Neural crest cell (in vitro differentiated cells): ENCODE data around the gene HIP1R. TPM values are rescaled to one million over a fixed set of nuclear protein-coding genes. Genes with fewer than 3 reads are reported as not detected.

Source experiments
- DNase-seq: peaks from one replicate; pipeline ENCODE4 v3.0.0; 2021; ENCODE audit warnings: low read depth, mixed read lengths, low spot score
- H3K27ac Mint-ChIP-seq: one replicate; pipeline ENCODE4 v1.8.0; 2021; ENCODE audit warnings: mild to moderate bottlenecking, mixed read lengths; ENCODE audit not compliant: unreplicated experiment
- H3K27me3 Mint-ChIP-seq: 2 replicates; pipeline ENCODE4 v1.8.0; 2021; ENCODE audit warnings: low read depth, mild to moderate bottlenecking, mixed read lengths
- H3K36me3 Mint-ChIP-seq: 2 replicates; pipeline ENCODE4 v1.8.0; 2021; ENCODE audit warnings: low read depth, mild to moderate bottlenecking, mixed read lengths
- H3K4me1 Mint-ChIP-seq: 2 replicates; pipeline ENCODE4 v1.8.0; 2021; ENCODE audit warnings: mixed read lengths
- H3K4me3 Mint-ChIP-seq: one replicate; pipeline ENCODE4 v1.8.0; 2021; ENCODE audit warnings: mild to moderate bottlenecking, mixed read lengths
- H3K9me3 Mint-ChIP-seq: 2 replicates; pipeline ENCODE4 v1.8.0; 2021; ENCODE audit warnings: mixed read lengths
- CTCF ChIP-seq: fragments of 200-600 bp; sonication (generic); conservative IDR thresholded peaks from 2 replicates; pipeline ENCODE4 v1.5.0; 2021; ENCODE audit warnings: antibody characterized with exemption, mild to moderate bottlenecking
- total RNA-seq: library from RNA; stranded (reverse); gene quantifications from 2 replicates; pipeline ENCODE4 v1.2.1, GENCODE V29; 2021

HIP1R gene
- total RNA-seq, 1 donor from 2014 or later: 23.2 TPM

GRCh38 chr12:122862872-122863701 lies 27.8 kb downstream of the HIP1R start:
- no peak for TF ChIP-seq CTCF
- DNase-seq: no peak
- peak overlapping the region; percentile 50 for H3K27ac Mint-ChIP-seq
- no peak overlapping the region for H3K4me3 Mint-ChIP-seq
- no peaks in the 10 kb centered on the region for H3K27me3 Mint-ChIP-seq
- H3K4me1 Mint-ChIP-seq: peaks cover 4% of the 10 kb centered on the region
- no peaks in the 10 kb centered on the region for H3K9me3 Mint-ChIP-seq
- peaks cover 3% of the 10 kb centered on the region for H3K36me3 Mint-ChIP-seq

DNA sequence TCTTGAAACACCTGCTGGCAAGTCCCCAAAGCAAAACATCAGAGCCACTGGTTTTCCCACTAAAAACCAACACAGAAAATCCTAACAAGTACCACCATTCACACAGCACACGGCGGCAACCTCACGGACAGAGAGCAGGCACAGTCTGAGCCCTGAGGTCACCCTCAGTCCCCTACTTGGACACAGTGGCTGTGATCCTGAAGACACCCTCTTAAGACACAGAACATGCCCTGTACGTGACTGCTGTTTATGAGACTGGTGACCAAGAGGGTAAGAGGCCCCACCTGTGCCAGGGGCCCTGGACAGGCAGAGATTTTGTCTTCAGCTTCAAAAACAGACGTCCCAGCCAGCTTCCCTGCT lies 29.6 kb downstream of the HIP1R start:
- no peak for TF ChIP-seq CTCF
- no peak overlapping the region for H3K27ac Mint-ChIP-seq
- no peak for DNase-seq
- H3K36me3 Mint-ChIP-seq: peaks cover 9% of the 10 kb centered on the region
- peaks cover 4% of the 10 kb centered on the region for H3K4me1 Mint-ChIP-seq
- no peaks in the 10 kb centered on the region for H3K27me3 Mint-ChIP-seq
- H3K9me3 Mint-ChIP-seq: no peaks in the 10 kb centered on the region
- no peak overlapping the region for H3K4me3 Mint-ChIP-seq

GRCh38 chr12:122865268-122866231 lies 30.3 kb downstream of the HIP1R start:
- H3K27me3 Mint-ChIP-seq: no peaks in the 10 kb centered on the region

DNA sequence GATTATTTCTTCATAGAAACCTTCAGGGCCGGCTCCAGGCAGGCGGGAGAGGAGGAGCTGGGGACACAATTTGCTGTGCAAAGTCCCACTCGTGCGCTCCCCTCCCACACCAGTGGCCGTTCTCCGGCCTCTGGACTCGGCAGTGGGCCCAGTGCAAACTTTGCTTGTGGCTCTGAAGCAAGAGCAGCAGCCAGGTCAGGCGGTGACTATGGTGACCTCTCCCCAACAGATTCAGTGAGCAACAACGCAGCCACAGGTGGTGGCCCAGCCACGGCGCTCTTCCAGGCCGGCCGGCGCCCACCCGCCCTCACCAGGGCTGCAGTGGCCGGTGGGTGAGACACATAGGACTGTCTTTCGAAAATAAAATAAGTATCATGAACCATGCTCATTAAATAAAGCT lies 31.1 kb downstream of the HIP1R start:
- H3K4me3 Mint-ChIP-seq: no peak overlapping the region
- no peak overlapping the region for H3K27ac Mint-ChIP-seq
- H3K27me3 Mint-ChIP-seq: no peaks in the 10 kb centered on the region

More at GRCh38 chr12:122865268-122866231, 30.3 kb downstream of the HIP1R start:
- H3K27ac Mint-ChIP-seq: no peak overlapping the region
- peaks cover 9% of the 10 kb centered on the region for H3K36me3 Mint-ChIP-seq
- peak; percentile 48 for TF ChIP-seq CTCF
- DNase-seq: no peak
- peaks cover 6% of the 10 kb centered on the region for H3K4me1 Mint-ChIP-seq
- H3K4me3 Mint-ChIP-seq: no peak overlapping the region
- no peaks in the 10 kb centered on the region for H3K9me3 Mint-ChIP-seq

More for the DNA sequence above, 31.1 kb downstream of the HIP1R start:
- H3K9me3 Mint-ChIP-seq: no peaks in the 10 kb centered on the region
- TF ChIP-seq CTCF: no peak
- no peak for DNase-seq
- peaks cover 9% of the 10 kb centered on the region for H3K36me3 Mint-ChIP-seq
- peaks cover 14% of the 10 kb centered on the region for H3K4me1 Mint-ChIP-seq
